NT2/D1 (cell line): Measurements from ENCODE around the gene AGBL1.

Experiments
- YY1 ChIP-seq: IDR thresholded peaks from 2 replicates; pipeline ENCODE4 v1.6.1; 2011; ENCODE audit not compliant: insufficient read length, insufficient read depth
- ZNF274 ChIP-seq: IDR thresholded peaks from 2 replicates; pipeline ENCODE4 v1.6.1; 2011; ENCODE audit warnings: mild to moderate bottlenecking, low read depth, low read length

DNA sequence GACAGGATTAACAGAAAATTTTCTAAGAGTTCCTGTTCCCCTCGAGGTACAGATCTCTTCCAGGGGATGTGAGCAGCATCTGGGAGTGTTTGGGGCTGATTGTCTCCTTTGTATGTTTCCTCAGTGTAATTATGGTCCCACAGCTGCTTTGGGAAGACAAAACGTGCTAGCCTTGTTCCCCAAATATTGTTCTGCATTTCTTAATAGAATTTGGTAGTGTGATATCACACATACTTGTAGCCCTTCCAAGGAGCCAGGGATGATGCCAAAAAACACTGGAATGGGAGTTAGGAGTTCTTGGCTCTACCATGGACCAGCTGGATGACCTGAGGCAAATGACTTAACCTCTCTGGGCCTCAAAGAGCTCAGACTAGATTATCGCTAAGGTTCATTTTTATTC, 19.0 kb upstream of the AGBL1 start:
- no peak for TF ChIP-seq YY1
- no peak for TF ChIP-seq ZNF274
